A549 (cell line): ENCODE results near the gene MGMT. TPM values are rescaled to one million over a fixed set of nuclear protein-coding genes. Genes with fewer than 3 reads are reported as not detected.

Experiments
- ATAC-seq, 2 experiments: fragments of 200-7000 bp in 1 of 2; fragments of >200 bp in 1 of 2; cut with Nextera tagmentation in 1 of 2; cut with Tn5 transposase in 1 of 2; 3 replicates each; pipeline versions ENCODE4 v1.8.0 to v1.9.1; 2018 to 2020; ENCODE audit warnings: mild to moderate bottlenecking in 1 of 2, moderate library complexity in 1 of 2
- CTCF ChIA-PET: fragments of 300-600 bp; sonication (Branson Sonifier 250); formaldehyde crosslinking; extraction: SDS; loops from one replicate; lab custom pipeline; 2021; ENCODE audit warnings: antibody characterized with exemption, inconsistent platforms; lab: Yijun Ruan, JAX
- POLR2A ChIA-PET: fragments of 350-600 bp; formaldehyde crosslinking; extraction: SDS; loops from one replicate; lab custom pipeline; 2021; ENCODE audit warnings: antibody characterized with exemption, inconsistent platforms; lab: Yijun Ruan, JAX
- DNase-seq, 2 experiments: peaks; one replicate each; pipeline versions ENCODE4 v3.0.0 to v3.0.0-alpha.2; 2011 to 2016; ENCODE audit warnings: low read depth in 1 of 2, low spot score in 1 of 2
- FAIRE-seq: peaks from 2 replicates; lab custom pipeline; 2011; peaks lifted over from hg19 to GRCh38; lab: Jason Lieb, UNC
- H3K27ac ChIP-seq, 2 experiments: fragments of >200 bp; sonication (Bioruptor Twin); formaldehyde crosslinking; 3 replicates each; pipeline ENCODE4 v1.5.1; 2016 to 2017
- H3K4me1 ChIP-seq: fragments of >200 bp; sonication (Bioruptor Twin); formaldehyde crosslinking; 3 replicates; pipeline ENCODE4 v1.6.1; 2016
- H3K4me2 ChIP-seq: fragments of >200 bp; sonication (Bioruptor Twin); formaldehyde crosslinking; 3 replicates; pipeline ENCODE4 v1.6.1; 2016
- H3K4me3 ChIP-seq: fragments of >200 bp; sonication (Bioruptor Twin); formaldehyde crosslinking; 3 replicates; pipeline ENCODE4 v1.5.1; 2016
- H3K9me3 ChIP-seq: fragments of >200 bp; sonication (Bioruptor Twin); formaldehyde crosslinking; 3 replicates; pipeline ENCODE4 v1.6.1; 2016
- ATOH8 ChIP-seq: fragments of 250-450 bp; sonication (Bioruptor Pico); IDR thresholded peaks from 2 replicates; pipeline ENCODE4 v1.5.0; 2020; ENCODE audit warnings: low read depth, mild to moderate bottlenecking, moderate library complexity
- BCL3 ChIP-seq: fragments of >200 bp; sonication (Bioruptor Twin); formaldehyde crosslinking; IDR thresholded peaks from 3 replicates; pipeline ENCODE4 v1.6.1; 2016
- BHLHE40 ChIP-seq: IDR thresholded peaks from 2 replicates; pipeline ENCODE4 v1.6.1; 2012; ENCODE audit warnings: low read depth, low read length, inconsistent platforms
- CBX2 ChIP-seq: fragments of 200-600 bp; sonication (generic); IDR thresholded peaks from 2 replicates; pipeline ENCODE4 v1.6.1; 2016; ENCODE audit warnings: low read depth, mild to moderate bottlenecking, borderline replicate concordance
- E2F6 ChIP-seq: IDR thresholded peaks from 2 replicates; pipeline ENCODE4 v1.6.1; 2012; ENCODE audit warnings: low read depth, borderline replicate concordance
- EHF ChIP-seq: fragments of 250-450 bp; sonication (Bioruptor Pico); IDR thresholded peaks from 2 replicates; pipeline ENCODE4 v1.5.0; 2020; ENCODE audit warnings: mild to moderate bottlenecking
- EHMT2 ChIP-seq: fragments of 200-600 bp; sonication (generic); IDR thresholded peaks from 2 replicates; pipeline ENCODE4 v1.6.1; 2016; ENCODE audit warnings: antibody characterized with exemption, low read depth, mild to moderate bottlenecking, moderate library complexity
- ESRRA ChIP-seq: fragments of 150-350 bp; IDR thresholded peaks from 2 replicates; pipeline ENCODE4 v1.6.1; 2014; ENCODE audit warnings: mild to moderate bottlenecking, low read length, borderline replicate concordance
- FOSB ChIP-seq: fragments of 250-450 bp; sonication (Bioruptor Pico); IDR thresholded peaks from 2 replicates; pipeline ENCODE4 v1.5.0; 2020; ENCODE audit warnings: mild to moderate bottlenecking, moderate library complexity
- FOSL2 ChIP-seq, 2 experiments: fragments of 450-650 bp in 1 of 2; fragments of >200 bp in 1 of 2; sonication (Bioruptor Twin) in 1 of 2; formaldehyde crosslinking; IDR thresholded peaks; 2 replicates each; pipeline versions ENCODE4 v1.5.0 to v1.6.1; 2016 to 2020; ENCODE audit warnings: mild to moderate bottlenecking in 1 of 2, moderate library complexity in 1 of 2
- FOXS1 ChIP-seq: fragments of 250-450 bp; sonication (Bioruptor Pico); IDR thresholded peaks from 2 replicates; pipeline ENCODE4 v1.5.0; 2020; ENCODE audit warnings: mild to moderate bottlenecking, moderate library complexity
- HEYL ChIP-seq: fragments of 250-450 bp; sonication (Bioruptor Pico); IDR thresholded peaks from 2 replicates; pipeline ENCODE4 v1.8.0; 2021; ENCODE audit warnings: mild to moderate bottlenecking, moderate library complexity
- HMGXB4 ChIP-seq: fragments of 250-450 bp; sonication (Bioruptor Pico); IDR thresholded peaks from 2 replicates; pipeline ENCODE4 v1.5.0; 2021; ENCODE audit warnings: mild to moderate bottlenecking, moderate library complexity, borderline replicate concordance
- HOXA7 ChIP-seq: fragments of 250-450 bp; sonication (Bioruptor Pico); IDR thresholded peaks from 2 replicates; pipeline ENCODE4 v1.5.0; 2020; ENCODE audit warnings: mild to moderate bottlenecking, moderate library complexity
- KDM5A ChIP-seq: fragments of 200-600 bp; sonication (generic); IDR thresholded peaks from 2 replicates; pipeline ENCODE4 v1.6.1; 2016; ENCODE audit warnings: antibody characterized with exemption, mild to moderate bottlenecking
- MAFK ChIP-seq: fragments of 450-650 bp; IDR thresholded peaks from 2 replicates; pipeline ENCODE4 v1.6.1; 2014; ENCODE audit not compliant: partially characterized antibody
- MAX ChIP-seq: IDR thresholded peaks from 2 replicates; pipeline ENCODE4 v1.6.1; 2012
- NFE2L2 ChIP-seq: fragments of 150-350 bp; conservative IDR thresholded peaks from 2 replicates; pipeline ENCODE4 v1.6.1; 2014; ENCODE audit warnings: low read length
- NR3C1 ChIP-seq: fragments of >200 bp; sonication (Bioruptor Twin); formaldehyde crosslinking; IDR thresholded peaks from 3 replicates; pipeline ENCODE4 v1.6.1; 2017
- POLR2AphosphoS2 ChIP-seq: conservative IDR thresholded peaks from 2 replicates; pipeline ENCODE4 v1.6.1; 2012; ENCODE audit warnings: low read length, improper control_type of control experiment, inconsistent platforms
- RAD21 ChIP-seq, 2 experiments: fragments of >200 bp in 1 of 2; sonication (Bioruptor Twin) in 1 of 2; formaldehyde crosslinking in 1 of 2; IDR thresholded peaks in 1 of 2; conservative IDR thresholded peaks in 1 of 2; 2 replicates in 1 of 2; 3 replicates in 1 of 2; pipeline ENCODE4 v1.6.1; 2012 to 2018; ENCODE audit warnings: inconsistent platforms in 1 of 2
- RARB ChIP-seq: fragments of 250-450 bp; sonication (Bioruptor Pico); IDR thresholded peaks from 2 replicates; pipeline ENCODE4 v1.8.0; 2021; ENCODE audit warnings: mild to moderate bottlenecking, moderate library complexity
- RFX5 ChIP-seq: fragments of 450-650 bp; IDR thresholded peaks from 2 replicates; pipeline ENCODE4 v1.7.1; 2014; ENCODE audit warnings: antibody characterized with exemption, mild to moderate bottlenecking, moderate library complexity
- SMC3 ChIP-seq: fragments of >200 bp; sonication (Bioruptor Twin); formaldehyde crosslinking; IDR thresholded peaks from 3 replicates; pipeline ENCODE4 v1.6.1; 2018; ENCODE audit warnings: inconsistent platforms
- ZNF302 ChIP-seq: fragments of 250-450 bp; sonication (Bioruptor Pico); IDR thresholded peaks from 2 replicates; pipeline ENCODE4 v1.9.0; 2021; ENCODE audit warnings: inconsistent platforms, mild to moderate bottlenecking, moderate library complexity
- ZSCAN20 ChIP-seq: fragments of 250-450 bp; sonication (Bioruptor Pico); IDR thresholded peaks from 2 replicates; pipeline ENCODE4 v1.8.0; 2022; ENCODE audit warnings: mild to moderate bottlenecking, moderate library complexity
- WGBS: methylation state at CpG from one replicate; pipeline ENCODE4 v1.1.6; 2017; ENCODE audit errors: missing lambda C conversion rate; 5-methylcytosine and 5-hydroxymethylcytosine counted together
- polyA plus RNA-seq, 4 experiments: library from polyadenylated mRNA; depleted of rRNA in 3 of 4; stranded (reverse); fragments of >200 nt; fragmentation: RNase III in 1 of 4; extraction: RNeasy Plus Mini Kit Qiagen cat#74134 plus additional on column Dnase treatment in 1 of 4; gene quantifications; 2 replicates in 3 of 4; 3 replicates in 1 of 4; pipeline ENCODE4 v1.2.3, GENCODE V29; 2011 to 2017

The MGMT gene
- polyA plus RNA-seq, 2 of the 4 experiments (the other 2 are of a cell fraction), result 4.9 to 5.2 TPM

- no peak for TF ChIP-seq HMGXB4 (CRISPR knock-in tag)
- TF ChIP-seq RFX5, result no peak
- no peak for TF ChIP-seq RARB (CRISPR knock-in tag)
- no peak for TF ChIP-seq HOXA7 (CRISPR knock-in tag)
- no peak for TF ChIP-seq MAX
These were observed 14.6 kb downstream of the MGMT start (continued) for GRCh38 chr10:129481641-129482040.

- ChIA-PET CTCF (no interaction called here), POLR2A (no interaction called here)
- FAIRE-seq (no peak), ATAC-seq (no peak), DNase-seq (peak in 1 of 2 experiments; percentile 14)
- H3K4me3 ChIP-seq, result no peak overlapping the region
- no peak overlapping the region for H3K4me2 ChIP-seq
- H3K4me1 ChIP-seq, result no peaks in the 10 kb centered on the region
- H3K27ac ChIP-seq, result no peak overlapping the region
- WGBS, result 91% methylated on average over 1 of the region's 1 CpG
- TF ChIP-seq NR3C1 (no peak), FOXS1 (CRISPR knock-in tag) (0 out of 2 replicates have a peak, but pooled peaks have one; percentile 15)
- peaks cover 32% of the 10 kb centered on the region; the same call in 2 of the 3 replicates for H3K9me3 ChIP-seq
These were observed 16.5 kb downstream of the MGMT start for GRCh38 chr10:129483430-129484010.

GRCh38 chr10:129486805-129487204, 19.8 kb downstream of the MGMT start:
- Histone ChIP-seq H3K4me3 (no peak overlapping the region), H3K9me3 (peaks cover 42% of the 10 kb centered on the region), H3K4me1 (no peaks in the 10 kb centered on the region), H3K4me2 (no peak overlapping the region), H3K27ac (no peak overlapping the region)
- WGBS, result 3% methylated on average over 3 of the region's 3 CpGs
- no peak for TF ChIP-seq BHLHE40
- TF ChIP-seq ZNF302 (CRISPR knock-in tag), result no peak
- no peak for TF ChIP-seq BCL3
- TF ChIP-seq SMC3, result no peak
- TF ChIP-seq MAFK, result no peak
- TF ChIP-seq EHMT2, result no peak
- TF ChIP-seq RAD21 (conservative IDR thresholded peaks at IDR 0.05 in 1 of 2, IDR thresholded peaks at IDR 0.05 in 1 of 2), result no peak
- CTCF ChIA-PET, result no interaction called here
- no peak for FAIRE-seq
- ATAC-seq, result no peak
- POLR2A ChIA-PET, result no interaction called here
- no peak for DNase-seq

GRCh38 chr10:129491123-129491734, 24.2 kb downstream of the MGMT start:
- ATAC-seq, result no peak
- POLR2A ChIA-PET, result no interaction called here
- H3K4me3 ChIP-seq, result no peak overlapping the region
- 8% methylated on average over 5 of the region's 5 CpGs for WGBS
- no peak overlapping the region for H3K4me2 ChIP-seq
- CTCF ChIA-PET, result no interaction called here
- peak in 1 of 2 experiments; percentile 33 for DNase-seq
- no peak for FAIRE-seq
- H3K27ac ChIP-seq, result no peak overlapping the region
- H3K9me3 ChIP-seq, result peaks cover 32% of the 10 kb centered on the region
- no peaks in the 10 kb centered on the region for H3K4me1 ChIP-seq
- TF ChIP-seq FOSL2 (IDR thresholded peaks at IDR 0.05) (no peak), FOSL2 (CRISPR knock-in tag; IDR thresholded peaks at IDR 0.05) (no peak), KDM5A (no peak), FOSB (CRISPR knock-in tag) (no peak), ESRRA (no peak), NFE2L2 (no peak), HEYL (no peak), CBX2 (no peak), EHF (CRISPR knock-in tag) (no peak), E2F6 (no peak), ZSCAN20 (no peak), ZNF302 (CRISPR knock-in tag) (no peak), ATOH8 (CRISPR knock-in tag) (no peak), POLR2AphosphoS2 (no peak)
- TF ChIP-seq, all 56 proteins: peak for 0
